ENCODE data around the gene CCDC69.

CCDC69 gene

DNA sequence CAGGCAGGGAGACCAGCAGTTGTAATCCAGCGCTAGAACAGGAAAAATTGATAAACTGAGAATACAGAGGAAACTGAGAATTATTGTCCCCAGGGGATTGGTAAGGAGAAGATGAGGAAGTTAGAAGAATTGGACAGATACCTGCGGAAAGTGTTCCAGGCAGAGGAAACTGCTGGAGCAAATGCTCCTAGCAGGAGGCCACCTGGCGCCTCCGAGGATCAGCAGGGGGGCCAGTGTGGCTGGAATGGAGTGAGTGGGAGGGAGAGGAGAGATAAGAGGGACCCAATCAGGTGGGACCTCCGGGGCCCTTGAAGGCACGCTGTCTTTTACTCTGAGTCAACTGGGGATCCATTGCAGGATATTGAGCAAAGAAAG, 65.6 kb downstream of the CCDC69 start:
- TF ChIP-seq, protein P1, sequence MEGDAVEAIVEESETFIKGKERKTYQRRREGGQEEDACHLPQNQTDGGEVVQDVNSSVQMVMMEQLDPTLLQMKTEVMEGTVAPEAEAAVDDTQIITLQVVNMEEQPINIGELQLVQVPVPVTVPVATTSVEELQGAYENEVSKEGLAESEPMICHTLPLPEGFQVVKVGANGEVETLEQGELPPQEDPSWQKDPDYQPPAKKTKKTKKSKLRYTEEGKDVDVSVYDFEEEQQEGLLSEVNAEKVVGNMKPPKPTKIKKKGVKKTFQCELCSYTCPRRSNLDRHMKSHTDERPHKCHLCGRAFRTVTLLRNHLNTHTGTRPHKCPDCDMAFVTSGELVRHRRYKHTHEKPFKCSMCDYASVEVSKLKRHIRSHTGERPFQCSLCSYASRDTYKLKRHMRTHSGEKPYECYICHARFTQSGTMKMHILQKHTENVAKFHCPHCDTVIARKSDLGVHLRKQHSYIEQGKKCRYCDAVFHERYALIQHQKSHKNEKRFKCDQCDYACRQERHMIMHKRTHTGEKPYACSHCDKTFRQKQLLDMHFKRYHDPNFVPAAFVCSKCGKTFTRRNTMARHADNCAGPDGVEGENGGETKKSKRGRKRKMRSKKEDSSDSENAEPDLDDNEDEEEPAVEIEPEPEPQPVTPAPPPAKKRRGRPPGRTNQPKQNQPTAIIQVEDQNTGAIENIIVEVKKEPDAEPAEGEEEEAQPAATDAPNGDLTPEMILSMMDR (IDR thresholded peaks at IDR 0.05; ENCODE audit: low read depth, low read length), result no peak
- DNase-seq (ENCODE audit: low read depth), result peak; percentile 68
- peak overlapping the region; percentile 78 for H3K4me3 ChIP-seq (ENCODE audit: low read depth, low read length)

DNA sequence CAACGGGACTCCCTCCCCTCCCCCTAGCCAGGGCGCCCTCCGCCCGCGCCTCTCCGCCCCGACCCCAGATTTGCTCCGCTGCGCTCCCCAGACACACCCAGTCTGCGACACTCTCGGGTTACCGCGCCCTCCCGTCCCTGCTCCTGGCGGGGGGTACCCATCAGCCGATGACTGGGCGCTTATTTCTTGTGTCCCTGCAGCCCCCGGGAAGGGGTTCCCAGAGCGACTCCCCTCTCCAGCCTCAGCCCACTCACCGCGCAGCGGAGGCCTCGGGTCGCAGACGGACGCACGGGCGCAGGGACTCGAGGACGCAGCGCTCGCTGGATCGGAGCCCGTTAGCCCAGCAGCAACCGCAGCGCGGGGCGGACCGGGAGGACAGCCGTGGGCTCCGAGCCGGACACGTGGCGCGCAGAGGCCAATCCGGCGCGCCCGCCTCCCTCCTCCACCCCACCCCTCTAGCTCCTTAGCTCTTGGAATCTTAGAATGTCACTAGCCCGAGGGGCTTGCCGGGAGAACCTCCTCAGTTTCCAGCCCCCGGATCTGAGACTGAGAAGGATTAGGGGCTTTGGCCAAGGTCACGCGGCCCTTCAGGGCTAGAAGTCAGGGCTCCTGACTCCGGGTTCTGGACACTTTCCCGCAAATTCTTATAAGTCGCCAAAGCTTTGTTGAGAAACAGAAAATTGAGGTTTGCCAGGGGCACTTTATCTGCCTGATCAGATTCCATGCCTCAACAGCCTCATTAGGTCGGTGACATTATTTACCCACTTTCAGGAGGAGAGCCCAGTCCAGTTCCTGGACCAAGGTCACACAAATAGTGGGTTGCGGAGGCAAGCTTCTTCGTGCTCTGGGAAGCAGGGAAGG, 66.2 kb downstream of the CCDC69 start, which contains the start of gene ANXA6:
Gene ANXA6 (minus strand): TSS at position 354 of the 861 bp plus-strand sequence. CDS start 9,878 bp downstream, outside the sequence.
- peak; percentile 86 for DNase-seq (ENCODE audit: low read depth)
- H3K4me3 ChIP-seq (ENCODE audit: low read depth, low read length), result peak within 1 kb of the TSS; percentile 78
- peak; percentile 47 for TF ChIP-seq POLR2A (IDR thresholded peaks at IDR 0.05; ENCODE audit: extremely low read depth, insufficient read length)
- TF ChIP-seq, protein P2, sequence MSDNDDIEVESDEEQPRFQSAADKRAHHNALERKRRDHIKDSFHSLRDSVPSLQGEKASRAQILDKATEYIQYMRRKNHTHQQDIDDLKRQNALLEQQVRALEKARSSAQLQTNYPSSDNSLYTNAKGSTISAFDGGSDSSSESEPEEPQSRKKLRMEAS (IDR thresholded peaks at IDR 0.05; ENCODE audit: low read depth, low read length), result peak; percentile 96
- TF ChIP-seq, protein P1 (IDR thresholded peaks at IDR 0.05; ENCODE audit: low read depth, low read length), result no peak
- peak; percentile 56; the same call in 1 of the 2 replicates for TF ChIP-seq MYC (IDR thresholded peaks at IDR 0.05; ENCODE audit: low read depth, low read length)

- peak; percentile 79 for DNase-seq (ENCODE audit: low read depth)
- H3K4me3 ChIP-seq (ENCODE audit: low read depth, low read length), result peak overlapping the region; percentile 78
- TF ChIP-seq, protein P2 (IDR thresholded peaks at IDR 0.05; ENCODE audit: low read depth, low read length), result no peak; the same call in 1 of the 2 replicates
- no peak for TF ChIP-seq MYC (IDR thresholded peaks at IDR 0.05; ENCODE audit: low read depth, low read length)
- TF ChIP-seq POLR2A (IDR thresholded peaks at IDR 0.05; ENCODE audit: extremely low read depth, insufficient read length), result no peak
- TF ChIP-seq, protein P1 (IDR thresholded peaks at IDR 0.05; ENCODE audit: low read depth, low read length), result no peak
These were observed 67.1 kb downstream of the CCDC69 start for GRCh38 chr5:151156507-151157420.

DNA sequence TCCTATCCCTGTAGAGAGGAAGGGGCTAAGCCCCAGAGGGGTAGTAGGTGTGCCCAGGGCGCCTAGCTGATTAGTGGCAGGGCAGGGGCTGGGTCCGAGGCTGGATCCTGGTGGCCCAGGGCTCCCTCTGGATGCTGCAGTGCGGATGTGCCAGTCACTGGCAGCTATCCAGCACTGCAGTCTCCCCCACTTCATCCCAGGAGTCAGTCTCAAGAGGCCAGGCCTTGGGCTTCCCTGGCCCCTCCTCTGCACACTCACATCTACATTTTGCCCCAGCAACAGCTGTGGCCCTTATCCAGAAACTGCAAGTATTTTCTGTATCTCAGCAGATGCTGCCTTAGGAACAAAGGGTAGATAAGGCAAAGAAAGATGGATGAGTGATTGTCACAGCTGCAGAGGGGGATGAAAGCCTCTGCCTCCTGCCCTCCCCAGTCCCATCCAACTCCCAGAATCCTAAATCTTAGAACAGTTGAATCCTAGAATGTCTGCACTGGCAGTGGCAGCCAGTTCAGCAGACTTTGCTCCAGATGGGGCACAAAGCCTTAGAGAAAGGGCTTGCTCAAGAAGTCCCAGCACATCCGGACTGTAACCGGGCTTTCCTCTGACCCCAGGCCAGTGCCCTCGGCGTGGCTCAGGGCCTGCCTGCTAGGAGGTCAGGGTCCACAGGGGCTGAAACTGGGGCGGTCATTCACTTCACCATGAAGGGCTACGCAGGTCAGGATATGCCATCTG, 68.0 kb downstream of the CCDC69 start:
- peak; percentile 60 for DNase-seq (ENCODE audit: low read depth)
- peak overlapping the region; percentile 78 for H3K4me3 ChIP-seq (ENCODE audit: low read depth, low read length)
- TF ChIP-seq, protein P2 (IDR thresholded peaks at IDR 0.05; ENCODE audit: low read depth, low read length), result no peak

GRCh38 chr5:151154931-151155774, 68.7 kb downstream of the CCDC69 start:
- peak overlapping the region; percentile 78 for H3K4me3 ChIP-seq (ENCODE audit: low read depth, low read length)
- TF ChIP-seq, protein P1 (IDR thresholded peaks at IDR 0.05; ENCODE audit: low read depth, low read length), result no peak
- TF ChIP-seq, protein P2 (IDR thresholded peaks at IDR 0.05; ENCODE audit: low read depth, low read length), result no peak
- TF ChIP-seq POLR2A (IDR thresholded peaks at IDR 0.05; ENCODE audit: extremely low read depth, insufficient read length) (no peak), MYC (IDR thresholded peaks at IDR 0.05; ENCODE audit: low read depth, low read length) (no peak)
- DNase-seq (ENCODE audit: low read depth), result peak; percentile 76

All from NB4 (cell line).